PC-9 (cell line): ENCODE data around the gene SLC46A1. TPM values are rescaled to one million over a fixed set of nuclear protein-coding genes. Genes with fewer than 3 reads are reported as not detected.

Experiments used
- BruUV-seq: library from RNA; stranded (reverse); fragments of 400-500 nt; replicated peaks from 2 replicates; lab custom pipeline; 2021; lab: Mats Ljungman, UMichigan
- CTCF ChIA-PET: fragments of 300-600 bp; sonication (Branson Sonifier 250); formaldehyde crosslinking; loops from one replicate; lab custom pipeline; 2022; ENCODE audit warnings: antibody characterized with exemption; lab: Charles Lee
- POLR2A ChIA-PET: fragments of 300-600 bp; sonication (Branson Sonifier 250); formaldehyde crosslinking; loops from one replicate; lab custom pipeline; 2022; ENCODE audit warnings: antibody characterized with exemption; ENCODE audit not compliant: unreplicated experiment; lab: Charles Lee
- DNase-seq, 2 experiments: peaks; one replicate each; pipeline versions ENCODE4 v3.0.0 to v3.0.0-alpha.2; 2015 to 2022; ENCODE audit warnings: mixed read lengths in 1 of 2
- H2AFZ ChIP-seq: fragments of 200-600 bp; sonication (generic); 2 replicates; pipeline ENCODE4 v1.8.1; 2017; ENCODE audit warnings: antibody characterized with exemption
- H3F3A ChIP-seq: fragments of 200-600 bp; sonication (generic); 2 replicates; pipeline ENCODE4 v1.8.1; 2017; ENCODE audit warnings: antibody characterized with exemption, mild to moderate bottlenecking, low read depth; ENCODE audit not compliant: insufficient read depth
- H3K27ac ChIP-seq: fragments of 200-600 bp; sonication (generic); 2 replicates; pipeline ENCODE4 v1.6.1; 2016; ENCODE audit warnings: mixed run types
- H3K27me3 ChIP-seq: fragments of 200-600 bp; sonication (generic); 2 replicates; pipeline ENCODE4 v1.6.1; 2016; ENCODE audit warnings: low read depth, mixed run types; ENCODE audit not compliant: insufficient read depth
- H3K36me3 ChIP-seq: fragments of 200-600 bp; sonication (generic); 2 replicates; pipeline ENCODE4 v1.6.1; 2016; ENCODE audit warnings: low read depth, mixed run types
- H3K4me1 ChIP-seq: fragments of 200-600 bp; sonication (generic); replicated peaks from 2 replicates; pipeline ENCODE4 v1.6.1; 2016; ENCODE audit warnings: mixed run types; ENCODE audit not compliant: insufficient read depth
- H3K4me2 ChIP-seq: fragments of 200-600 bp; sonication (generic); 2 replicates; pipeline ENCODE4 v1.6.1; 2017; ENCODE audit warnings: mixed run types
- H3K4me3 ChIP-seq: fragments of 200-600 bp; sonication (generic); 2 replicates; pipeline ENCODE4 v1.6.1; 2016; ENCODE audit warnings: mixed run types
- H3K79me2 ChIP-seq: fragments of 200-600 bp; sonication (generic); 2 replicates; pipeline ENCODE4 v1.6.1; 2017; ENCODE audit warnings: low read depth, mixed run types
- H3K9me2 ChIP-seq: fragments of 200-600 bp; sonication (generic); 2 replicates; pipeline ENCODE4 v1.8.1; 2017; ENCODE audit warnings: mild to moderate bottlenecking; ENCODE audit not compliant: insufficient read depth
- H3K9me3 ChIP-seq: fragments of 200-600 bp; sonication (generic); 2 replicates; pipeline ENCODE4 v1.8.1; 2016; ENCODE audit warnings: low read depth; ENCODE audit not compliant: insufficient read depth
- H4K20me1 ChIP-seq: fragments of 200-600 bp; sonication (generic); 2 replicates; pipeline ENCODE4 v1.8.1; 2017; ENCODE audit not compliant: insufficient read depth
- EZH2 ChIP-seq: fragments of 200-600 bp; sonication (generic); IDR thresholded peaks from 2 replicates; pipeline ENCODE4 v1.8.0; 2017; ENCODE audit warnings: antibody characterized with exemption, low read depth
- intact Hi-C: fragments of 100-400 bp; cut with micrococcal nuclease; formaldehyde crosslinking; loops from one replicate; pipeline ENCODE4 v1.10.0; 2022; ENCODE audit not compliant: unreplicated experiment
- total RNA-seq: library from RNA; stranded (reverse); gene quantifications from 2 replicates; pipeline ENCODE4 v1.2.3, GENCODE V29; 2021
- TF ChIP-seq, protein P1 (sequence below): fragments of 200-600 bp; sonication (generic); conservative IDR thresholded peaks from 2 replicates; pipeline ENCODE4 v1.6.1; 2017; ENCODE audit warnings: mixed run types, antibody characterized with exemption, mild to moderate bottlenecking, moderate library complexity

The SLC46A1 gene
- total RNA-seq, 1 experiment from 2014 or later = 14.9 TPM

- Histone ChIP-seq H3K9me2 (no peaks in the 10 kb centered on the region), H3K27ac (peak overlapping the region; percentile 23; the same call in 1 of the 2 replicates), H2AFZ (peak overlapping the region; percentile 85), H4K20me1 (no peaks in the 10 kb centered on the region; the same call in 1 of the 2 replicates), H3K4me1 (peaks cover 19% of the 10 kb centered on the region), H3F3A (no peaks in the 10 kb centered on the region), H3K36me3 (peaks cover 19% of the 10 kb centered on the region), H3K4me2 (peak overlapping the region; percentile 91), H3K27me3 (no peaks in the 10 kb centered on the region), H3K79me2 (peaks cover 34% of the 10 kb centered on the region), H3K9me3 (no peaks in the 10 kb centered on the region), H3K4me3 (peak overlapping the region; percentile 84)
- no peak for DNase-seq
- no peak for TF ChIP-seq EZH2
- TF ChIP-seq, protein P1, sequence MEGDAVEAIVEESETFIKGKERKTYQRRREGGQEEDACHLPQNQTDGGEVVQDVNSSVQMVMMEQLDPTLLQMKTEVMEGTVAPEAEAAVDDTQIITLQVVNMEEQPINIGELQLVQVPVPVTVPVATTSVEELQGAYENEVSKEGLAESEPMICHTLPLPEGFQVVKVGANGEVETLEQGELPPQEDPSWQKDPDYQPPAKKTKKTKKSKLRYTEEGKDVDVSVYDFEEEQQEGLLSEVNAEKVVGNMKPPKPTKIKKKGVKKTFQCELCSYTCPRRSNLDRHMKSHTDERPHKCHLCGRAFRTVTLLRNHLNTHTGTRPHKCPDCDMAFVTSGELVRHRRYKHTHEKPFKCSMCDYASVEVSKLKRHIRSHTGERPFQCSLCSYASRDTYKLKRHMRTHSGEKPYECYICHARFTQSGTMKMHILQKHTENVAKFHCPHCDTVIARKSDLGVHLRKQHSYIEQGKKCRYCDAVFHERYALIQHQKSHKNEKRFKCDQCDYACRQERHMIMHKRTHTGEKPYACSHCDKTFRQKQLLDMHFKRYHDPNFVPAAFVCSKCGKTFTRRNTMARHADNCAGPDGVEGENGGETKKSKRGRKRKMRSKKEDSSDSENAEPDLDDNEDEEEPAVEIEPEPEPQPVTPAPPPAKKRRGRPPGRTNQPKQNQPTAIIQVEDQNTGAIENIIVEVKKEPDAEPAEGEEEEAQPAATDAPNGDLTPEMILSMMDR = no peak
- intact Hi-C loops = loop anchor here (1.0 kb wide), 1 partner anchor 22 kb away; no protein-coding TSS in a partner anchor
- ChIA-PET POLR2A (interaction anchor here (0.6 to 1.4 kb wide), 7 partner anchors 10 to 59 kb away, joined by 3 to 24 read pairs (median 6); partner anchors contain the start of genes IFT20, TNFAIP1 and VTN), CTCF (interaction anchor here (0.6 kb wide), 1 partner anchor 58 kb away, joined by 3 read pairs; no protein-coding TSS in a partner anchor)
- BruUV-seq = TSS peak; percentile 65
Observed at GRCh38 chr17:28357901-28358197, 48.2 kb downstream of the SLC46A1 start.

DNA sequence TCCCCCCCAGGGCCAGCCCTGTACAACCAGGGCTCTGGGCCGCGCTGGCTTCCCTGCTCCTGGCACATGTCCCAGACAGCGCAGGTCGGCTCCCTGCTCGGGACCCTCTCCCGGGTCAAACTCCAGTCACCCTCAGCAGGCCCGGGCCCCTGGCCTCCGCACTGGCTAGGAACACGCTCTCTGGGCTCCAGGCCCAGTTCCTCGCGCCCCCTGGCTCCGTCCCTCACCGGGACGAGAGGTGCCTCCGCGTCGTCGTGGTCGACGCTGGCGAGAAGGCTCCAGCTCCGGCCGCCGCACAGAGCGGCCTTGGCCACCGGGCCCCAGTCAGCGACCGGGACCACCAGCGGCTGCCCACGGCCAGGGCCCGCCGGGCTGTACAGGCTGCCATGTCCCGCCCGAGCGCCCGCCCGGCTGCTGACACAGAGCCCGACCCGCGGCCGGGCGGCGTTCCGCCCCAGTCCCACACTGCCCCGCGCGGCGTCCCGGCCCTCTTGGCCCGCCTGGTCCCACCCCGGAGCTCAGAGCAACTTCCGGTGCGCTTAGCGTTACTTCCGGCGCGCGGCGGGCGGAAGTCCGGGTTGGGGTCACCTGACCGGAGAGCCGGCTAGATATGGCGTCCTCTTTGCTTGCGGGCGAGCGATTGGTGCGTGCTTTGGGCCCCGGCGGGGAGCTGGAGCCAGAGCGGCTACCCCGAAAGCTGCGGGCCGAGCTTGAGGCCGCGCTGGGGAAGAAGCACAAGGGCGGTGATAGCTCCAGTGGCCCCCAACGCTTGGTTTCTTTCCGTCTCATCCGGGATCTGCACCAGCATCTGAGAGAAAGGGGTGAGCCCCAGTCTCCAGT lies 48.7 kb downstream of the SLC46A1 start, which contains the start of gene POLDIP2:
Gene POLDIP2 (minus strand): TSS at position 467 of the 840 bp plus-strand sequence. CDS start 79 bp downstream, at position 388.
- Histone ChIP-seq H3F3A (no peaks in the 10 kb centered on the region), H3K4me1 (peaks cover 19% of the 10 kb centered on the region), H4K20me1 (no peaks in the 10 kb centered on the region; the same call in 1 of the 2 replicates), H2AFZ (peak within 1 kb of the TSS; percentile 93), H3K27ac (peak within 1 kb of the TSS; percentile 23; the same call in 1 of the 2 replicates), H3K27me3 (no peaks in the 10 kb centered on the region), H3K4me2 (peak within 1 kb of the TSS; percentile 91), H3K9me2 (no peaks in the 10 kb centered on the region), H3K79me2 (peaks cover 34% of the 10 kb centered on the region), H3K4me3 (peak within 1 kb of the TSS; percentile 84), H3K9me3 (no peaks in the 10 kb centered on the region), H3K36me3 (peaks cover 22% of the 10 kb centered on the region)
- POLR2A ChIA-PET = interaction anchor here (0.6 to 1.4 kb wide), 8 partner anchors 10 to 271 kb away, joined by 3 to 24 read pairs (median 6); partner anchors contain the start of genes IFT20, TNFAIP1 and VTN
- BruUV-seq = no TSS peak
- peak; percentile 87 to 94 for DNase-seq
- intact Hi-C loops = loop anchor here (1.0 kb wide), 1 partner anchor 21 kb away; no protein-coding TSS in a partner anchor
- CTCF ChIA-PET = interaction anchor here (0.6 kb wide), 1 partner anchor 59 kb away, joined by 3 read pairs; no protein-coding TSS in a partner anchor
- no peak for TF ChIP-seq EZH2
- TF ChIP-seq, protein P1 = no peak

DNA sequence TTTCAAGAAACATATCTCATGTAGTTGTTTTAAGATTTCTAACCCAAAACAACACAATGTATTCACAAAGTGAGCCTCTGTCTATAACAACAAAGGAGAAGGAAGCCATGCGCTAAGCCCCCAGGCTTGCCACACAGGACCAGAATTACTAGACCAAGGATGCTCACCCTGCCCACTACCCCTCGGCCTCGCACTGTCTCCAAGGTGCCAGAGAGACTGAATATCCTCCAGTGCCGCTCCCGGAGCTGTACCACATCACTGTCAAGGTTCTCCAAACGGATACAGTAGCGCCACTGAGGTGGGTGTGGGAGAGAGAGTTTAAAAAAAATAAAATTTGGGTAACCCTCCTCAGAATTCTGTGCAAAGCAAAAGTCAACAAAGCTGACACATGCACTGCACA lies 55.7 kb downstream of the SLC46A1 start:
- no peak overlapping the region for H3K4me3 ChIP-seq
- ChIA-PET CTCF (interaction anchor here (0.6 kb wide), 1 partner anchor 1408 kb away, joined by 3 read pairs; no protein-coding TSS in a partner anchor), POLR2A (no interaction called here)
- no peak overlapping the region for H3K4me2 ChIP-seq
- intact Hi-C loops = no loop called here
- no peaks in the 10 kb centered on the region for H3K79me2 ChIP-seq
- H3K36me3 ChIP-seq = peaks cover 12% of the 10 kb centered on the region
- TF ChIP-seq, protein P1 = no peak
- no peak overlapping the region for H3K27ac ChIP-seq
- no peaks in the 10 kb centered on the region for H3K27me3 ChIP-seq
- H3K4me1 ChIP-seq = peaks cover 26% of the 10 kb centered on the region
- no peak overlapping the region for H2AFZ ChIP-seq
- H3K9me2 ChIP-seq = no peaks in the 10 kb centered on the region
- H4K20me1 ChIP-seq = no peaks in the 10 kb centered on the region
- no peak for DNase-seq
- no peaks in the 10 kb centered on the region for H3K9me3 ChIP-seq
- BruUV-seq = no TSS peak
- peaks cover 50% of the 10 kb centered on the region for H3F3A ChIP-seq
